G401.6 (cell line): ENCODE results near the gene EIF2B2.

Source experiments
- FAIRE-seq: peaks from 2 replicates; lab custom pipeline; 2012; peaks lifted over from hg19 to GRCh38; lab: Jason Lieb, UNC

Gene EIF2B2

GRCh38 chr14:75046275-75046674, 43.6 kb downstream of the EIF2B2 start:
- FAIRE-seq, result no peak

- FAIRE-seq, result no peak
These were observed 44.2 kb downstream of the EIF2B2 start for GRCh38 chr14:75046899-75047298.

GRCh38 chr14:75047506-75047905, 44.8 kb downstream of the EIF2B2 start:
- FAIRE-seq, result no peak

- no peak for FAIRE-seq
These were observed 45.4 kb downstream of the EIF2B2 start for GRCh38 chr14:75048101-75048500.

- FAIRE-seq, result no peak
These were observed 46.4 kb downstream of the EIF2B2 start for GRCh38 chr14:75049136-75049535.

GRCh38 chr14:75049731-75050201, 47.0 kb downstream of the EIF2B2 start:
- FAIRE-seq, result no peak

GRCh38 chr14:75050852-75051555, 48.3 kb downstream of the EIF2B2 start, which contains the start of gene MLH3:
Gene MLH3, minus strand, starts transcription at chr14:75051467. Its CDS starts 1,812 bp downstream, at chr14:75049655.
- peak; percentile 91 for FAIRE-seq

GRCh38 chr14:75051556-75051899, 48.8 kb downstream of the EIF2B2 start:
- no peak for FAIRE-seq

- FAIRE-seq, result no peak
These were observed 50.9 kb downstream of the EIF2B2 start for GRCh38 chr14:75053396-75054291.

- no peak for FAIRE-seq
These were observed 51.7 kb downstream of the EIF2B2 start for GRCh38 chr14:75054421-75054820.

- FAIRE-seq, result no peak
These were observed 56.9 kb downstream of the EIF2B2 start for GRCh38 chr14:75059642-75060041.

- no peak for FAIRE-seq
These were observed 57.7 kb downstream of the EIF2B2 start for GRCh38 chr14:75060420-75060819.
